Gastrocnemius medialis (tissue), 4 donors: ENCODE measurements around the gene RRAS2.

Experiments
- POLR2A ChIP-seq, 2 donors: fragments of 450-650 bp; IDR thresholded peaks; one replicate each; pipeline ENCODE4 v1.6.1; 2017; ENCODE audit warnings: antibody characterized with exemption in 2 of 2, mild to moderate bottlenecking in 2 of 2, moderate library complexity in 2 of 2
- TF ChIP-seq, protein P1 (sequence below), 5 experiments: fragments of 450-650 bp in 3 of 5; fragments of 200-600 bp in 2 of 5; sonication (generic) in 2 of 5; IDR thresholded peaks in 4 of 5; conservative IDR thresholded peaks in 1 of 5; 1 replicate in 4 of 5; 2 replicates in 1 of 5; pipeline ENCODE4 v1.5.1; 2016 to 2019; ENCODE audit warnings: antibody characterized with exemption in 5 of 5, mild to moderate bottlenecking in 3 of 5, moderate library complexity in 3 of 5

DNA sequence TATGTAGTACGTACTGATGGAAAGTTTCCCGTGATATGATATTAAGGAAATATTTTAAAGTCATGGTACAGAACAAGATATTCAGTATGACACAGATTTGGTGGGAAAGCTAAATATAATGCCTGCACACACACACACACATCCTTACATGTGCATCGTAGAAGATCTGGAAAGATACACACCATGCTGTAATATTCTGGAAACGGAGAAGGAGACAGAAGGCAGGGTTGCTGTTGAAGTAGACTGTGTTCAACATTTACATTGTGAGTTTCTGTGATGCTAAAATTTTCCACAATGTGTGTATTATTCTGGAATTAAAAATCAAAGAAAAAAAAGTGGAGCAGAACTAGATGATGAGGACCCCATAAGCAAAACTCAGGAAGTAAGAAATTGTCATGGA is 118.0 kb downstream of the RRAS2 start:
- TF ChIP-seq, protein P1, sequence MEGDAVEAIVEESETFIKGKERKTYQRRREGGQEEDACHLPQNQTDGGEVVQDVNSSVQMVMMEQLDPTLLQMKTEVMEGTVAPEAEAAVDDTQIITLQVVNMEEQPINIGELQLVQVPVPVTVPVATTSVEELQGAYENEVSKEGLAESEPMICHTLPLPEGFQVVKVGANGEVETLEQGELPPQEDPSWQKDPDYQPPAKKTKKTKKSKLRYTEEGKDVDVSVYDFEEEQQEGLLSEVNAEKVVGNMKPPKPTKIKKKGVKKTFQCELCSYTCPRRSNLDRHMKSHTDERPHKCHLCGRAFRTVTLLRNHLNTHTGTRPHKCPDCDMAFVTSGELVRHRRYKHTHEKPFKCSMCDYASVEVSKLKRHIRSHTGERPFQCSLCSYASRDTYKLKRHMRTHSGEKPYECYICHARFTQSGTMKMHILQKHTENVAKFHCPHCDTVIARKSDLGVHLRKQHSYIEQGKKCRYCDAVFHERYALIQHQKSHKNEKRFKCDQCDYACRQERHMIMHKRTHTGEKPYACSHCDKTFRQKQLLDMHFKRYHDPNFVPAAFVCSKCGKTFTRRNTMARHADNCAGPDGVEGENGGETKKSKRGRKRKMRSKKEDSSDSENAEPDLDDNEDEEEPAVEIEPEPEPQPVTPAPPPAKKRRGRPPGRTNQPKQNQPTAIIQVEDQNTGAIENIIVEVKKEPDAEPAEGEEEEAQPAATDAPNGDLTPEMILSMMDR (IDR thresholded peaks at IDR 0.05 in 4 of 5, conservative IDR thresholded peaks at IDR 0.05 in 1 of 5), result no peak
- TF ChIP-seq POLR2A (IDR thresholded peaks at IDR 0.05), result no peak
